Hepatic stellate cell (primary cell): ENCODE measurements around the gene SLC5A4.
"Not testable (repeated sequence)": the region's sequence is repeated elsewhere in the genome, so short reads cannot be mapped to it uniquely, and the experiment has no call there.

Source experiments
- DNase-seq: peaks from one replicate; pipeline ENCODE4 v3.0.0; 2011; ENCODE audit warnings: low spot score

SLC5A4 gene

DNA sequence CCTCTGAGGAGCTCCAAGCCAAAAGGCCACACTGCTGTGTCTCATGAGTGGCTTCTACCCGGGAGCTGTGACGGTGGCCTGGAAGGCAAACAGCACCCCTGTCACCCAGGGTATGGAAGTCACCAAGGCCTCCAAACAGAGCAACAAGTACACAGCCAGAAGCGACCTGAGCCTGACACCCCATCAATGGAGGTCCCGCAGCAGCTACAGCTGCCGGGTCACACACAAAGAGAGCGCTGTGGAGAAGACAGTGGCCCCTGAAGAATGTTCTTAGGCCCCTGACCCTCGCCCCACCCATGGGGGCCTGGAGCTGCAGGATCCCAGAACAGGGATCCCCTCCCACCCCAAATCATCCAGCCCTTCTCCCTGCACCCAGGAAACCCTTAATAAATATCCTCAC, 55.2 kb downstream of the SLC5A4 start:
- no peak for DNase-seq

DNA sequence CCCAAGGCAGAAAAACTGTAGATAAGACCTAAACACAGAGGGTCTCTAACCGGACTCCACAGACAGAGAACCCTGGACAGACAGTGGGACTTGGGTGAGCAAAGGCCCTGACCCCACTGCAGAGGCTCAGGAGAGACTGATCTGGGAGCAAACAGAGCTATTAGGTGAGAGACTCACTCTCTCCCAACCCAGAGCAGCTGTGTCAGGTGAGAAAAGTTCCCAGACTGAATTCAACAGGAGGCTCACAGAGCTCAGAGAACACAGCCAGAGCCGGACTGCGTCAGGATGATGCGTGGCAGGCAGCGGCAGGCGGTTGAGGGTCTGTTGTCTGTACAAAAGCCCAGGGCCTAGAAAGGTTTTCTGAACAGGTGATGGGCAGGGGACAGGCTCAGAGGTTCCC, 55.8 kb downstream of the SLC5A4 start:
- DNase-seq = no peak

DNA sequence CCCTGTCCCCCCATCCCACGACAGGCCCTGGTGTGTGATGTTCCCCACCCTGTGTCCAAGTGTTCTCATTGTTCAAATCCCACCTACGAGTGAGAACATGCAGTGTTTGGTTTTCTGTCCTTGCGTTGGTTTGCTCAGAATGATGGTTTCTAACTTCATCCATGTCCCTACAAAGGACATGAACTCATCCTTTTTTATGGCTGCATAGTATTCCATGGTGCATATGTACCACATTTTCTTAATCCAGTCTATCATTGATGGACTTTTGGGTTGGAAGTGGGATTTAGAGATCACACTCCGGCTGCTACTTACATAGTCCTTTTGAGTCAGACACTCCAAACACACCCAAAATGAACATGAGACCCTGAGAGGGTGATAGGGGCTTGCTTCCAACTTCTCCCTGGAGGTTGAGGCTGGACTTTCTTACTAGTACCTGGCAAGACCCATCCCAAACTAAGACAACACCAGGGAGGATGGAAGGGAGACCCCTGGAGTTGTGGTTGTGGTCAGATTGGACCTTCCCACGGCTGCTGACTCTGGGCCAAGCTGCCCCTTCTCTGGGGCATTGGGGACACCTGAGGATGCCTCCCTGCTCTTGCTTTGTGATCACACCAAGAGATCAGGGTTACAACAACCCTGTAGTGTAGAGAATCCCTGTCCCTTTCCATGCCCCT, 57.5 kb downstream of the SLC5A4 start:
- not testable (repeated sequence) for DNase-seq

DNA sequence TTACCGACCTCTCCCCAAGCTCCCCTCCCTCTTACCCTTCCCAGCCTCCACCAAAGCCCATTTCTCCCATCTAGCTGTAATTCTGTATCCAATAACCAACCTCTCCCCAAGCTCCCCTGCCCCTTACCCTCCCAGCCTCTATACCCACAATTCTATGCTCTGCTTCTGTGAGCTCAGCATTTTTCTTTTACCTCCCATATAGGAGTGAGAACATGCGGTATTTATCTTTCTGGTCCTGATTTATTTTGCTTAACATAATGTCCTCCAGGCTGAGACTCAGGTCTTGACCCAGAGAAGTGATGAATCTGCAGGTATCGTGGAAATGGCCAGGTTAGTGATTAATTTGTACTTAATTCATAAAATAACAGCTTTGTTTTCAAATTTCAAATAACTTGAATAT, 59.2 kb downstream of the SLC5A4 start:
- not testable (repeated sequence) for DNase-seq

- DNase-seq = not testable (repeated sequence)
Measured at GRCh38 chr22:32193346-32193745, 61.8 kb downstream of the SLC5A4 start.

- not testable (repeated sequence) for DNase-seq
Measured at GRCh38 chr22:32191021-32191420, 64.1 kb downstream of the SLC5A4 start.

GRCh38 chr22:32185821-32186220, 69.3 kb downstream of the SLC5A4 start:
- DNase-seq = no peak

- DNase-seq = no peak
Measured at GRCh38 chr22:32183625-32184024, 71.5 kb downstream of the SLC5A4 start.

DNA sequence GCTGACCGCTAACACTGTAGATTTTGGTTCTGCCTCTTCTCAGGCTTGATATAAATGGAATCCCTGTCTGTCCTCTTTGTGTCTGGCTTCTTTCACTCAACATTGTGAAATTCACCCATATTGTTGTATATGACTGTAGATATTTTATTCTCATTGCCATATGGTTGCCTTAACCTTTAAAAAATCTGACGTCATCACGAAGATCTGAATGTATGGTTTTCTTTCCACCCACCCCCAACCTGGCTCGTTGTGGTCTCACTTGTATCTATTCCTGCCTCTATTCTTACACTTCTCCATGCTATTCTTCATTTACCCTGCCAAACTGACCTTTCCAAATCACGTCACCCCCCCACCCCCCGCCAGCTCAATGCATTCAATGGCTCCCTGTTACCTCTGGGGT, 74.1 kb downstream of the SLC5A4 start:
- DNase-seq = no peak

GRCh38 chr22:32177221-32177765, 77.9 kb downstream of the SLC5A4 start:
- no peak for DNase-seq

GRCh38 chr22:32175683-32176644, 79.2 kb downstream of the SLC5A4 start:
- no peak for DNase-seq

DNA sequence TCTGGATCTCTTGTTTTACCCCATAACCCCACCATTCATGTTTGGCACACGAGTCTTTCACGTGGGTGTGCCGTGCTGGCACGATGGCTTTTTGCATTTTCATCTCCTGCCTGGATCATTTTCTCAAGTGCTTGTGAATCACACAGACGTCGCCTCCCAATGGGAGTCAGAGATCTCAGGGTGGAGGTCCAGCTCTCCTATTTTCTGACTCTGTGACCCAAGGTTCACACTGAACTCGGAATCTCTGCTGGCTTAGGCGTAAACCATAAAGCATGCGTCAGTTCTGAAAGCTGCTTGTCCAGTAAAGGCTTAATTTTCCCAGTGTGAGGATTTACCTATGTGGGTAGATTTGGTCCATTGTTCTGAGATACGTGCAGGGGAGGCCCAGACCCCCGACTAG, 80.0 kb downstream of the SLC5A4 start:
- DNase-seq = no peak
